PFSK-1 (cell line): Measurements from ENCODE around the gene NT5DC3.

Experiments
- POLR2AphosphoS5 ChIP-seq: IDR thresholded peaks from 2 replicates; pipeline ENCODE4 v1.6.1; 2012; ENCODE audit warnings: low read depth, mild to moderate bottlenecking, control low read depth, low read length, moderate library complexity
- REST ChIP-seq, 2 experiments: IDR thresholded peaks; 2 replicates each; pipeline versions ENCODE4 v1.6.1 to v1.8.0; 2011 to 2012; ENCODE audit warnings: low read depth in 2 of 2, low read length in 2 of 2, control low read depth in 1 of 2, inconsistent platforms in 1 of 2, mild to moderate bottlenecking in 1 of 2, moderate library complexity in 1 of 2; ENCODE audit not compliant: insufficient read depth in 1 of 2
- TAF1 ChIP-seq: IDR thresholded peaks from 2 replicates; pipeline ENCODE4 v1.6.1; 2012; ENCODE audit warnings: low read length, control low read depth, borderline replicate concordance; ENCODE audit not compliant: insufficient read depth

DNA sequence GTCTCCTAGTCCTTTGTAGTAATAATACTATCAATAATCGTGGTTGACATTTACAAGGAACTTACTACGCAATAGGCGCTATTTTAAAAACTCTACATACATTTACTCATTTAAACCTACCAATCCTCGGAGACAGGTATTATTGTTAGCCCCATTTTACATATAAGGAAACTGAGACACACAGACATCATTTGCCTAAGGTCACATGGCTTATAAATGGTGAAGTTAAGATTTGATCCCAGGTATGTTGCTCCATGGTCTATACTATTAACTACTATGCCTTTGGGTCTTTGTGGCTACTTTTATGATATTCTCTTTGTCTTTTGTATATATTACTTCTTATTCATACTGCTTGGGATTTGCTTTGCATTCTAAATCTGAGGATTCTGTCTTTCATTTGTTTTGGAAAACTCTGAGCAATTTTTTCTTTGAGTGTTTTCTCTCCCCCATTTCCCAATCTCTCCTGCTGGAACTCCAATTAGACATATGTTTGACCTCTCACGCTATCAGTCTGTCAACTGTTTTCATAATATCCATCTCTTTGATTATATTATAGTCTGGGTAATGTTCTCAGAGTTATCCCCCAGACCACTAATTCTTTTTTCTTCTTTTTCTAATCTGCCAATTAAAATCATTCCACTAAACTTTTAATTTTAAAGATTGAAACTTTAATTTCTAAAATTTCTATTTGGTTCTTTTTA, 10.9 kb downstream of the NT5DC3 start:
- TF ChIP-seq POLR2AphosphoS5 (no peak), TAF1 (no peak), REST (IDR thresholded peaks at IDR 0.05; ENCODE audit: insufficient read depth in 1 of 2, low read depth in 2 of 2, low read length in 2 of 2) (no peak)
